Transverse colon (tissue), 4 donors: ENCODE data around the gene OPRM1.

Source experiments
- POLR2A ChIP-seq: fragments of 450-650 bp; IDR thresholded peaks from one replicate; pipeline ENCODE4 v1.6.1; 2016; ENCODE audit warnings: antibody characterized with exemption, mild to moderate bottlenecking, moderate library complexity
- POLR2AphosphoS5 ChIP-seq, 3 donors: sonication (generic); formaldehyde crosslinking; IDR thresholded peaks; one replicate each; pipeline ENCODE4 v1.6.1; 2016; ENCODE audit warnings: antibody characterized with exemption in 3 of 3
- TF ChIP-seq, protein P1 (sequence below), 5 experiments: fragments of 200-600 bp in 3 of 5; fragments of 450-650 bp in 2 of 5; sonication (generic) in 3 of 5; IDR thresholded peaks; 1 replicate in 2 of 5; 2 replicates in 3 of 5; pipeline ENCODE4 v1.5.1; 2016 to 2017; ENCODE audit warnings: antibody characterized with exemption in 5 of 5, inconsistent platforms in 3 of 5, mild to moderate bottlenecking in 2 of 5, moderate library complexity in 1 of 5

DNA sequence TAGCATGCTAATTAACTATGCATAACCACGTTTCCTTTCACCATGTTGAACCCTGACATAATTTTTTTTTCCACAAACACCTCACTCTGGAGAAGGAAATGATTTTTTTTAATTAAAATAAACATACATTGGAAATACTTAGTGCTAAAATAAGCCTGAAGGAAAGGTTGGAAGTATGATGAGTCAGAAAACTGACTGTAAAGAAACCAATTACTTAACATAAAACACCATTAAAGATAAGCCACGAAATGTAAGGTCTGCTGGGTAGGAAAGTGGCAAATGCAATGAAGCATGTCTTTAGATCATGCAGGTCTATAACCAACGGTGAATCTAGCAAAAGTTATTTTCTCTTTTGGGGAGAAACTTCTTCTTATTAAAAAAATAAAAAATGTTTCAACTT is 47.5 kb downstream of the OPRM1 start:
- TF ChIP-seq POLR2A = no peak
- TF ChIP-seq POLR2AphosphoS5 (IDR thresholded peaks at IDR 0.05) = no peak
- TF ChIP-seq, protein P1, sequence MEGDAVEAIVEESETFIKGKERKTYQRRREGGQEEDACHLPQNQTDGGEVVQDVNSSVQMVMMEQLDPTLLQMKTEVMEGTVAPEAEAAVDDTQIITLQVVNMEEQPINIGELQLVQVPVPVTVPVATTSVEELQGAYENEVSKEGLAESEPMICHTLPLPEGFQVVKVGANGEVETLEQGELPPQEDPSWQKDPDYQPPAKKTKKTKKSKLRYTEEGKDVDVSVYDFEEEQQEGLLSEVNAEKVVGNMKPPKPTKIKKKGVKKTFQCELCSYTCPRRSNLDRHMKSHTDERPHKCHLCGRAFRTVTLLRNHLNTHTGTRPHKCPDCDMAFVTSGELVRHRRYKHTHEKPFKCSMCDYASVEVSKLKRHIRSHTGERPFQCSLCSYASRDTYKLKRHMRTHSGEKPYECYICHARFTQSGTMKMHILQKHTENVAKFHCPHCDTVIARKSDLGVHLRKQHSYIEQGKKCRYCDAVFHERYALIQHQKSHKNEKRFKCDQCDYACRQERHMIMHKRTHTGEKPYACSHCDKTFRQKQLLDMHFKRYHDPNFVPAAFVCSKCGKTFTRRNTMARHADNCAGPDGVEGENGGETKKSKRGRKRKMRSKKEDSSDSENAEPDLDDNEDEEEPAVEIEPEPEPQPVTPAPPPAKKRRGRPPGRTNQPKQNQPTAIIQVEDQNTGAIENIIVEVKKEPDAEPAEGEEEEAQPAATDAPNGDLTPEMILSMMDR (IDR thresholded peaks at IDR 0.05) = no peak
